HG02938 (cell line): ENCODE results near the gene E2F7.

Experiments used
- ATAC-seq: cut with Tn5 transposase; IDR thresholded peaks from one replicate; pipeline ENCODE4 v1.9.1; 2021; ENCODE audit warnings: mild to moderate bottlenecking, moderate library complexity; ENCODE audit not compliant: unreplicated experiment

The E2F7 gene

DNA sequence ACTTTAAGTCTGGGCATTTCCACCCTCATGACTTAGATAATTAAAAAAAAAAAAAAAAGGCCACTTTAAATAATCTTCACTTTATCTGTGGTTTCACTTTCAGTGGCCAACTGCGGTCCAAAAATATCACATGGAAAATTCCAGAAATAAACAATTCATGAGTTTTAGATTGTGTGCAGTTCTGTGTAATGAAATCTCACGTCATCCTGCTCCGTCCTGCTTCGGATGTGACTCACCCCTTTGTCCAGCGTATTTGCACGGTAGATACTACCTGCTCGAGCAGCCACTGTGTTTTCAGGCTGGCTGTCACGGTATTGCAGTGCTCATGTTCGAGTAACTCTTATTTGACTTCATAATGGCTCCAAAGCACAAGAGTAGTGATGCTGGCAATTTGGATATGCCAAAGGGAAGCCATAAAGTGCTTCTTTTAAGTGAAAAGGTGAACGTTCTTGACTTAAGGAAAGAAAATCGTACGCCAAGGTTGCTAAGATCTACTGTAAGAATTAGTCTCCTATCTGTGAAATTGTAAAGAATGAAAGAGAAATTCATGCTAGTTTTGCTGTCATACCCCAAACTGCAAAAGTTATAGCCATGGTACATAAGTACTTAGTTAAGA, 2.4 kb downstream of the E2F7 start:
- peak; percentile 41 for ATAC-seq

DNA sequence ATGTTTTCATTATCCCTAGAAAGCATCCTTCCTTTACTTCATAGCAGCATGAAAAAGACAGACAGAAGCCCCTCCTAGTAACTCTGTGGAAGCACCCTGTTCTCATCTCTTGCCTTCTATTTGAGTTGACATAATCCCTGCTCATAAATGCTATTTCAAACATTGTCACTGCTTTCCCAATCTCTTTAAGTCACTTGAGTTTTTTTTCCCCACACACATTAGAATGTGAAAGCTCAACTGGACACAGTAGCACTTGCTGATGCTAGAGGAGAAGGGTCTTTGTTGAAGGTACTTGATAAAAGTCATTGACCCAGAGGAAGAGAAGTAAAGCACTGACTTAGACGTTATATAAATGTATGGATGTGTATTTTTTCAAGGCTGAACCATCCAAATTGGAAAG, 3.0 kb downstream of the E2F7 start:
- no peak for ATAC-seq

GRCh38 chr12:77060883-77061240, 4.5 kb downstream of the E2F7 start:
- peak; percentile 33 for ATAC-seq

GRCh38 chr12:77060136-77060882, 5.1 kb downstream of the E2F7 start:
- peak; percentile 62 for ATAC-seq

GRCh38 chr12:77058740-77059139, 6.6 kb downstream of the E2F7 start:
- no peak for ATAC-seq

- ATAC-seq, result no peak
Observed at GRCh38 chr12:77054851-77055250, 10.5 kb downstream of the E2F7 start.

DNA sequence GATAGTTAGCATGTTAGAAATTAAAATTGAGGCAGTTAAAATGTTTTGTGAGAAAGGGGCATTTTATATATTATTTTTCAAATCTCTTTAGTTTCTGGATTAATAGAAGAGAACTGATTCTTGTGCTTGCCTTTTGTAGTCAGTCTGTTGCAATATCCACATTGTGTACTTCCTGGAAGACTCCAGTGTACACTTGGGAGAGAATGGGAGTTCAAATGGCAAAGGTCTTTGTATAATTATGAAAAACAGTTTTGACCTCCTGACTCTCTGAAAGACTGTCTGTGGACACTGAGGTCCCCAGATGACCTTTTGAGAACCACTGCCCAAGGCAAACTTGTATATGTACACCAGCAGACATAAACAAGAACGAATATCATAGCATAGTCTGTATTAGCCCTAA, 12.1 kb downstream of the E2F7 start:
- no peak for ATAC-seq

GRCh38 chr12:77049767-77050353, 15.5 kb downstream of the E2F7 start:
- peak; percentile 99 for ATAC-seq

GRCh38 chr12:77047341-77048109, 17.8 kb downstream of the E2F7 start:
- no peak for ATAC-seq

GRCh38 chr12:77046468-77046867, 18.9 kb downstream of the E2F7 start:
- no peak for ATAC-seq

GRCh38 chr12:77045183-77045582, 20.2 kb downstream of the E2F7 start:
- no peak for ATAC-seq

- no peak for ATAC-seq
Observed at GRCh38 chr12:77044721-77045120, 20.6 kb downstream of the E2F7 start.

GRCh38 chr12:77042833-77043232, 22.5 kb downstream of the E2F7 start:
- ATAC-seq, result no peak

DNA sequence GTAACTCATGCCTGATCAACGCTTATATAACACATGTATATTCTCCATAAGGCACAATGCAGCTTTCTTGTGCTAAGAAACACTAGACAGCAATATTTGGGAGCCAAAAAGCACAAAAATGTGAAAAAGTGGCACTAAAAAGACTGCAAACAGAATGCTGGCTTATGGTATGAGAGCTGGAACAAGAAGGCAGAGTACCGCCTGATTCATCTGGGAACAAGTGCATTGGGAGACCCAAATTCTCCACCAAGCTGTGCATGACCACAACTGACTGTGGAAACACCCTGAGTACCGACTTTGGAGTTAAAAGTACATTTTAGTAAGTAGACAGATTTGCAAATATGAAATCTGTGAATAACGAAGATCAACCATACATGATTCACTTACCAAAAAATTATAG, 25.1 kb downstream of the E2F7 start:
- no peak for ATAC-seq

- no peak for ATAC-seq
Observed at GRCh38 chr12:77035226-77035625, 30.1 kb downstream of the E2F7 start.

- ATAC-seq, result no peak
Observed at GRCh38 chr12:77033658-77034536, 31.5 kb downstream of the E2F7 start.

- no peak for ATAC-seq
Observed at GRCh38 chr12:77032406-77032805, 33.0 kb downstream of the E2F7 start.

- no peak for ATAC-seq
Observed at GRCh38 chr12:77031745-77032144, 33.6 kb downstream of the E2F7 start.

DNA sequence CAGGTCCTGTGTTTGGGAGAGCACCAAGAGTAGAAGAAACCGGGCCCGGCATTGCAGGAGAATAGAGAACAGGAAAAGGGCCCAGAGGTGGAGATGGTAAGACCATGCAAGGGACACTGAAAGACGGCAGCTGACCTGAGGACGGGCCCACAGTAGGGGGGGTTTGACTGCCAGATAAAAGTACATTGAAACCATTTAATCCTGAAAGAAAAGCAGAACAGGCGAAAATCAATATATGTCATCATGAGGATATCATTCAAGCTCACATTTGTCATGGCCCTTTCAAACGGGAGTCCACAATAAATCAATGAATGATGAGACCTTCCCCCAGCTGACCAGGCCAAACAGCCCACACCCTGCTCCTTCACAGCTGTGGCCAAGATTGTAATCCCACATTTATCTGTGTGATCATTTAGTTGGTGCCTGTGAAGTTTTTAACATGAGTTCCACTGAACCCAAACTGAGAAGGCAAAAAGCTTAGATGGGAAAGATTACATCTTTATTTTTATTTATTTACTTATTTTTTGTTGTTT, 39.5 kb downstream of the E2F7 start:
- no peak for ATAC-seq

DNA sequence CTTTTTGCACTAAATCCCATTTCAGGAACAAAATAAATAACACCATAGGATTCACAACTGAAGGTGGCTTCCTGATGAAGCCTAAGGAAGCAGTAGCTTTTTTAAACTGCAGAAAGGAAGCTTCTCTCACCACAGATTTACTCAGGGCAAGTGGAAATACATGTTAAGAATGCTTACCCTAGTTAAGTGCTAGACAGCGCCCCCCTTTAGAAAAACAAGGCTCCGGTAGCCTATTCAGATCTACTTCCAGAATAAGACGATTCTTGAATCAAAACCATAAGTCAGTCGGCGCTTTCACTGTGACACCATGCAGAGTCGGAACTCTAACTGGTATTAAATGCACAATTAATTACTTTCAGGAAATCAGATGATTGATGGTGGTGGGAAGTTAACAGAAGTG, 41.9 kb downstream of the E2F7 start:
- no peak for ATAC-seq
